WTC11 (cell line): ENCODE data around the gene SH3PXD2A. TPM values are rescaled to one million over a fixed set of nuclear protein-coding genes. Genes with fewer than 3 reads are reported as not detected.
"Not testable (repeated sequence)": the region's sequence is repeated elsewhere in the genome, so short reads cannot be mapped to it uniquely, and the experiment has no call there.

ENCODE experiments used
- ATAC-seq: fragments of 200-7000 bp; cut with Tn5 transposase; 2 replicates; pipeline ENCODE4 v1.10.0; 2021; ENCODE audit warnings: mild to moderate bottlenecking, moderate library complexity
- CTCF ChIA-PET: fragments of 300-600 bp; sonication (Branson Sonifier 250); formaldehyde crosslinking; loops from one replicate; lab custom pipeline; 2021; ENCODE audit warnings: antibody characterized with exemption; lab: Charles Lee
- POLR2A ChIA-PET: fragments of 350-600 bp; sonication (Branson Sonifier 250); formaldehyde crosslinking; loops from one replicate; lab custom pipeline; 2021; ENCODE audit warnings: antibody characterized with exemption; lab: Charles Lee
- DNase-seq: peaks from one replicate; pipeline ENCODE4 v3.0.0; 2021; ENCODE audit warnings: low spot score
- H3K27ac Mint-ChIP-seq: 2 replicates; pipeline ENCODE4 v1.8.0; 2021; ENCODE audit warnings: mixed read lengths
- H3K27me3 Mint-ChIP-seq: 2 replicates; pipeline ENCODE4 v1.8.0; 2021; ENCODE audit warnings: low read depth, mild to moderate bottlenecking, moderate library complexity, mixed read lengths
- H3K36me3 Mint-ChIP-seq: 2 replicates; pipeline ENCODE4 v1.8.0; 2021; ENCODE audit warnings: mixed read lengths
- H3K4me1 Mint-ChIP-seq: 2 replicates; pipeline ENCODE4 v1.8.0; 2022; ENCODE audit warnings: mixed read lengths
- H3K4me3 Mint-ChIP-seq: 2 replicates; pipeline ENCODE4 v1.8.0; 2021; ENCODE audit warnings: mild to moderate bottlenecking, moderate library complexity, mixed read lengths
- H3K9me3 Mint-ChIP-seq: 2 replicates; pipeline ENCODE4 v1.8.0; 2021; ENCODE audit warnings: mixed read lengths
- ATF1 ChIP-seq: sonication (generic); formaldehyde crosslinking; IDR thresholded peaks from 2 replicates; pipeline ENCODE4 v1.8.1; 2023; ENCODE audit warnings: mild to moderate bottlenecking, moderate library complexity, missing genetic modification reagents
- CDX4 ChIP-seq: fragments of 250-450 bp; sonication (Bioruptor Pico); IDR thresholded peaks from 2 replicates; pipeline ENCODE4 v1.9.0; 2021; ENCODE audit warnings: moderate library complexity, mild to moderate bottlenecking, inconsistent platforms, borderline replicate concordance
- ELF4 ChIP-seq: sonication (generic); formaldehyde crosslinking; IDR thresholded peaks from 2 replicates; pipeline ENCODE4 v1.8.1; 2022; ENCODE audit warnings: low read depth, mild to moderate bottlenecking, moderate library complexity, missing genetic modification reagents
- FOXK1 ChIP-seq: sonication (generic); formaldehyde crosslinking; IDR thresholded peaks from 2 replicates; pipeline ENCODE4 v1.8.0; 2022; ENCODE audit warnings: mild to moderate bottlenecking, moderate library complexity, missing genetic modification reagents
- GABPB1 ChIP-seq: sonication (generic); formaldehyde crosslinking; IDR thresholded peaks from 2 replicates; pipeline ENCODE4 v1.8.1; 2023; ENCODE audit warnings: mild to moderate bottlenecking, missing genetic modification reagents
- IRF1 ChIP-seq: sonication (generic); formaldehyde crosslinking; IDR thresholded peaks from 2 replicates; pipeline ENCODE4 v1.8.0; 2023; ENCODE audit warnings: missing genetic modification reagents
- JUN ChIP-seq: sonication (generic); formaldehyde crosslinking; IDR thresholded peaks from 2 replicates; pipeline ENCODE4 v1.8.0; 2023; ENCODE audit warnings: mild to moderate bottlenecking, missing genetic modification reagents
- MXD4 ChIP-seq: fragments of 250-450 bp; sonication (Bioruptor Pico); IDR thresholded peaks from 2 replicates; pipeline ENCODE4 v1.8.0; 2021; ENCODE audit warnings: mild to moderate bottlenecking, moderate library complexity, borderline replicate concordance
- MYBL2 ChIP-seq: sonication (generic); formaldehyde crosslinking; IDR thresholded peaks from 2 replicates; pipeline ENCODE4 v1.8.1; 2023; ENCODE audit warnings: mild to moderate bottlenecking, moderate library complexity, missing genetic modification reagents
- NFYB ChIP-seq: sonication (generic); formaldehyde crosslinking; conservative IDR thresholded peaks from 2 replicates; pipeline ENCODE4 v1.8.0; 2022; ENCODE audit warnings: low read depth, missing genetic modification reagents
- NR3C1 ChIP-seq: sonication (generic); formaldehyde crosslinking; conservative IDR thresholded peaks from 2 replicates; pipeline ENCODE4 v1.8.1; 2023; ENCODE audit warnings: low read depth, mild to moderate bottlenecking, missing genetic modification reagents
- RELA ChIP-seq: sonication (generic); formaldehyde crosslinking; IDR thresholded peaks from 2 replicates; pipeline ENCODE4 v1.8.1; 2022; ENCODE audit warnings: missing genetic modification reagents, mild to moderate bottlenecking, borderline replicate concordance
- SOX15 ChIP-seq: fragments of 250-450 bp; sonication (Bioruptor Pico); IDR thresholded peaks from 2 replicates; pipeline ENCODE4 v1.9.0; 2021; ENCODE audit warnings: mild to moderate bottlenecking
- TEAD1 ChIP-seq: sonication (generic); formaldehyde crosslinking; IDR thresholded peaks from 2 replicates; pipeline ENCODE4 v1.8.0; 2022; ENCODE audit warnings: mild to moderate bottlenecking, missing genetic modification reagents
- ZBTB21 ChIP-seq: sonication (generic); formaldehyde crosslinking; IDR thresholded peaks from 2 replicates; pipeline ENCODE4 v1.8.1; 2023; ENCODE audit warnings: mild to moderate bottlenecking, missing genetic modification reagents, borderline replicate concordance
- ZNF232 ChIP-seq: sonication (generic); formaldehyde crosslinking; IDR thresholded peaks from 2 replicates; pipeline ENCODE4 v1.8.0; 2022; ENCODE audit warnings: mild to moderate bottlenecking, missing genetic modification reagents
- total RNA-seq: library from RNA; stranded (reverse); gene quantifications from 3 replicates; pipeline ENCODE4 v1.2.3, GENCODE V29; 2021
- TF ChIP-seq, protein P1 (sequence below): sonication (generic); formaldehyde crosslinking; IDR thresholded peaks from 2 replicates; pipeline ENCODE4 v1.8.1; 2022; ENCODE audit warnings: mild to moderate bottlenecking, moderate library complexity, missing genetic modification reagents
- TF ChIP-seq, protein P2 (sequence below): sonication (generic); formaldehyde crosslinking; IDR thresholded peaks from 2 replicates; pipeline ENCODE4 v1.8.0; 2022; ENCODE audit warnings: mild to moderate bottlenecking, missing genetic modification reagents

Gene SH3PXD2A
- total RNA-seq, 1 experiment from 2014 or later, result 15.7 TPM

- H3K27ac Mint-ChIP-seq, result no peak overlapping the region
- CTCF ChIA-PET, result interaction anchor here (3.7 kb wide), 1 partner anchor 76 kb away, joined by 27 read pairs; no protein-coding TSS in a partner anchor
Observed at GRCh38 chr10:103610083-103610472, 245.3 kb downstream of the SH3PXD2A start.

DNA sequence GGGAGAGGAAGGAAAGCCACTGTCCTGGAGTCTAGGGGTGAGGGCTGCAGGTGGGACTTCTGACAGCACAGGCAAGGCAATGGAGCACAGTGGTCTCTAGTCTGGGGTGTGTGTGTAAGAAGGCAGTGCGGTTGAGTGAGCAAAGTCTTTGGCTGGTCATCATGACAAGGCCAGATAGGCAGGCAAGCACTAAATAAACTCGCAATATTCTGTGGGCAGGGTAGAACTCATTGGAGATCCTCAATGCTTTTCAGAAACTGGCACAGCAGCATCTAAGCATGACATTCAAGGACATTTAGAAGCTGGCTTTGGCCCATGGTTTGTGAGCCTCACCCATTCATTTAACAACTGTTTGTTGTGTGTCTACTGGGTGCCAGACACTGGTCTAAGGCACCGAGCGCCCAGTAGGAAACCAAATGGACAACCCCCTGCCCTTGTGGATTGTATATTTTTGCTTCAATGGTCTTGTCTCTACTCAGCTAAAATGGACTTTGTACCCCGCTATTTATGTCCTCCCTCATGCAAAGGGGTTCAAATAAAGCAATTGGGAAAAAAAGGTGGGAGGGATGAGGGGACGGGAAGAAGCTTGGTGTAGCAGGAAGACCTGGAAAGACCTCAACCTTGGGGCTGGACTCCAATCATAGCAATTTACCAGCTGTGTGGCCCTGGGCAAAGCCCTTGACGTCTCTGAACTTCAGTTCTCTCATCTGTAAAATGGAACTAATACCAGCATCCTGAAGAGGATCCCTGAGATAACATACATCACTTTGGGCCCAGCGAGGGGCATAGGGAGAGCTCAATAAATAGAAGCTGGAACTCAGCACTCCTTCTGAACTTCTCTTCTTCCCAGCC, 245.9 kb downstream of the SH3PXD2A start:
- H3K9me3 Mint-ChIP-seq, result peaks cover 5% of the 10 kb centered on the region
- TF ChIP-seq MXD4 (CRISPR knock-in tag), result no peak
- no peak for TF ChIP-seq GABPB1 (CRISPR knock-in tag)
- TF ChIP-seq ZNF232, result no peak
- TF ChIP-seq, protein P1, sequence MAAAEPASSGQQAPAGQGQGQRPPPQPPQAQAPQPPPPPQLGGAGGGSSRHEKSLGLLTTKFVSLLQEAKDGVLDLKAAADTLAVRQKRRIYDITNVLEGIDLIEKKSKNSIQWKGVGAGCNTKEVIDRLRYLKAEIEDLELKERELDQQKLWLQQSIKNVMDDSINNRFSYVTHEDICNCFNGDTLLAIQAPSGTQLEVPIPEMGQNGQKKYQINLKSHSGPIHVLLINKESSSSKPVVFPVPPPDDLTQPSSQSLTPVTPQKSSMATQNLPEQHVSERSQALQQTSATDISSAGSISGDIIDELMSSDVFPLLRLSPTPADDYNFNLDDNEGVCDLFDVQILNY, result no peak
- no peak for TF ChIP-seq ZBTB21 (CRISPR knock-in tag)
- no peak for TF ChIP-seq FOXK1 (CRISPR knock-in tag)
- TF ChIP-seq IRF1 (CRISPR knock-in tag), result no peak
- no peak for TF ChIP-seq NFYB (CRISPR knock-in tag)
- TF ChIP-seq RELA (CRISPR knock-in tag), result no peak
- no peak for TF ChIP-seq JUN (CRISPR knock-in tag)
- CTCF ChIA-PET, result interaction anchor here (0.7 to 3.7 kb wide), 4 partner anchors 18 to 77 kb away, joined by 5 to 27 read pairs (median 6); no protein-coding TSS in a partner anchor
- H3K4me3 Mint-ChIP-seq, result no peak overlapping the region
- peaks cover 14% of the 10 kb centered on the region for H3K36me3 Mint-ChIP-seq
- DNase-seq, result no peak
- ATAC-seq, result no peak
- POLR2A ChIA-PET, result no interaction called here
- no peak overlapping the region for H3K27ac Mint-ChIP-seq
- H3K4me1 Mint-ChIP-seq, result no peaks in the 10 kb centered on the region
- peaks cover 5% of the 10 kb centered on the region; the same call in 1 of the 2 replicates for H3K27me3 Mint-ChIP-seq

More at GRCh38 chr10:103610083-103610472, 245.3 kb downstream of the SH3PXD2A start:
- no peak for DNase-seq
- no peak overlapping the region for H3K4me3 Mint-ChIP-seq
- POLR2A ChIA-PET, result no interaction called here
- H3K9me3 Mint-ChIP-seq, result peaks cover 5% of the 10 kb centered on the region
- peaks cover 5% of the 10 kb centered on the region for H3K4me1 Mint-ChIP-seq
- ATAC-seq, result no peak
- H3K27me3 Mint-ChIP-seq, result peaks cover 5% of the 10 kb centered on the region; the same call in 1 of the 2 replicates
- no peak for TF ChIP-seq SOX15 (CRISPR knock-in tag)
- TF ChIP-seq TEAD1 (CRISPR knock-in tag), result no peak
- TF ChIP-seq NR3C1, result no peak
- TF ChIP-seq, protein P2, sequence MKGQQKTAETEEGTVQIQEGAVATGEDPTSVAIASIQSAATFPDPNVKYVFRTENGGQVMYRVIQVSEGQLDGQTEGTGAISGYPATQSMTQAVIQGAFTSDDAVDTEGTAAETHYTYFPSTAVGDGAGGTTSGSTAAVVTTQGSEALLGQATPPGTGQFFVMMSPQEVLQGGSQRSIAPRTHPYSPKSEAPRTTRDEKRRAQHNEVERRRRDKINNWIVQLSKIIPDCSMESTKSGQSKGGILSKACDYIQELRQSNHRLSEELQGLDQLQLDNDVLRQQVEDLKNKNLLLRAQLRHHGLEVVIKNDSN (CRISPR knock-in tag), result no peak
- TF ChIP-seq NFYB (CRISPR knock-in tag), result no peak
- no peak for TF ChIP-seq MYBL2 (CRISPR knock-in tag)
- no peak for TF ChIP-seq CDX4
- TF ChIP-seq ELF4 (CRISPR knock-in tag), result no peak
- TF ChIP-seq ATF1 (CRISPR knock-in tag), result no peak
- TF ChIP-seq, all 79 proteins: peak for 0
- H3K36me3 Mint-ChIP-seq, result peaks cover 14% of the 10 kb centered on the region

GRCh38 chr10:103608056-103608455, 247.3 kb downstream of the SH3PXD2A start:
- H3K4me1 Mint-ChIP-seq, H3K27me3 Mint-ChIP-seq, POLR2A ChIA-PET, DNase-seq, H3K4me3 Mint-ChIP-seq, H3K9me3 Mint-ChIP-seq, CTCF ChIA-PET, H3K27ac Mint-ChIP-seq: not testable (repeated sequence)
- peak; percentile 51; the same call in 1 of the 2 replicates for ATAC-seq
- H3K36me3 Mint-ChIP-seq, result peaks cover 14% of the 10 kb centered on the region

- H3K9me3 Mint-ChIP-seq, POLR2A ChIA-PET, CTCF ChIA-PET: not testable (repeated sequence)
Observed at GRCh38 chr10:103607051-103607450, 248.3 kb downstream of the SH3PXD2A start.

GRCh38 chr10:103606097-103606438, 249.3 kb downstream of the SH3PXD2A start:
- H3K4me3 Mint-ChIP-seq, ATAC-seq, DNase-seq, H3K27me3 Mint-ChIP-seq, H3K27ac Mint-ChIP-seq, H3K9me3 Mint-ChIP-seq, H3K4me1 Mint-ChIP-seq: not testable (repeated sequence)
- H3K36me3 Mint-ChIP-seq, result peaks cover 17% of the 10 kb centered on the region
- CTCF ChIA-PET, result interaction anchor here (0.5 to 2.0 kb wide), 23 partner anchors 9 to 249 kb away, joined by 3 to 84 read pairs (median 5); partner anchors contain the start of genes ATP5MK and PDCD11
- POLR2A ChIA-PET, result interaction anchor here (0.7 kb wide), 2 partner anchors 8 to 80 kb away, joined by 3 read pairs; no protein-coding TSS in a partner anchor

More at GRCh38 chr10:103607051-103607450, 248.3 kb downstream of the SH3PXD2A start:
- H3K36me3 Mint-ChIP-seq, result peaks cover 17% of the 10 kb centered on the region
- H3K4me1 Mint-ChIP-seq, H3K27ac Mint-ChIP-seq, ATAC-seq, H3K27me3 Mint-ChIP-seq, DNase-seq, H3K4me3 Mint-ChIP-seq: not testable (repeated sequence)
